HL-60 (cell line): ENCODE results near the gene TUBA1C.
"Not testable (repeated sequence)": the region's sequence is repeated elsewhere in the genome, so short reads cannot be mapped to it uniquely, and the experiment has no call there.

ENCODE experiments used
- DNase-seq, 2 experiments: peaks; one replicate each; pipeline ENCODE4 v3.0.0-alpha.2; 2010 to 2020; ENCODE audit warnings: low read depth in 1 of 2, low spot score in 1 of 2
- H3K27ac ChIP-seq: fragments of 250-450 bp; sonication (Bioruptor Pico); replicated peaks from 2 replicates; pipeline ENCODE4 v1.5.1; 2020; ENCODE audit warnings: mild to moderate bottlenecking, moderate library complexity
- H3K27me3 ChIP-seq: fragments of 250-450 bp; sonication (Bioruptor Pico); 2 replicates; pipeline ENCODE4 v1.5.1; 2021; ENCODE audit warnings: mild to moderate bottlenecking, moderate library complexity; ENCODE audit not compliant: insufficient read depth, poor library complexity, severe bottlenecking
- H3K4me3 ChIP-seq: replicated peaks from 2 replicates; pipeline ENCODE4 v1.5.1; 2011; ENCODE audit warnings: mild to moderate bottlenecking, control low read depth, low read length; ENCODE audit not compliant: insufficient read depth
- CTCF ChIP-seq: IDR thresholded peaks from one replicate; pipeline ENCODE4 v1.5.1; 2011; ENCODE audit warnings: low read length, control low read depth, inconsistent platforms; ENCODE audit not compliant: insufficient read depth
- GABPA ChIP-seq: IDR thresholded peaks from 2 replicates; pipeline ENCODE4 v1.6.1; 2012; ENCODE audit warnings: low read depth
- POLR2AphosphoS5 ChIP-seq: IDR thresholded peaks from 2 replicates; pipeline ENCODE4 v1.6.1; 2012; ENCODE audit warnings: low read depth
- REST ChIP-seq: IDR thresholded peaks from 2 replicates; pipeline ENCODE4 v1.6.1; 2012; ENCODE audit warnings: low read depth; ENCODE audit not compliant: insufficient replicate concordance
- SPI1 ChIP-seq: IDR thresholded peaks from 2 replicates; pipeline ENCODE4 v1.6.1; 2012; ENCODE audit warnings: low read depth, mild to moderate bottlenecking, borderline replicate concordance

TUBA1C gene

GRCh38 chr12:49279706-49280159 is 14.9 kb downstream of the TUBA1C start:
- no peak overlapping the region for H3K27ac ChIP-seq
- peak in 1 of 2 experiments; percentile 76 for DNase-seq
- H3K27me3 ChIP-seq, result no peaks in the 10 kb centered on the region
- H3K4me3 ChIP-seq, result no peak overlapping the region
- no peak for TF ChIP-seq GABPA
- no peak for TF ChIP-seq REST
- TF ChIP-seq CTCF, result no peak

GRCh38 chr12:49280545-49280944 is 15.7 kb downstream of the TUBA1C start:
- not testable (repeated sequence) for H3K27ac ChIP-seq

GRCh38 chr12:49282302-49282701 is 17.4 kb downstream of the TUBA1C start:
- Histone ChIP-seq H3K4me3 (no peak overlapping the region), H3K27ac (no peak overlapping the region), H3K27me3 (peaks cover 14% of the 10 kb centered on the region)
- no peak for DNase-seq
- no peak for TF ChIP-seq GABPA
- no peak for TF ChIP-seq CTCF
- TF ChIP-seq POLR2AphosphoS5, result no peak
- TF ChIP-seq REST, result no peak
- no peak for TF ChIP-seq SPI1

More at GRCh38 chr12:49280545-49280944, 15.7 kb downstream of the TUBA1C start:
- not testable (repeated sequence) for H3K27me3 ChIP-seq, H3K4me3 ChIP-seq, DNase-seq

GRCh38 chr12:49282740-49283375 is 18.0 kb downstream of the TUBA1C start:
- DNase-seq, H3K4me3 ChIP-seq, H3K27ac ChIP-seq: not testable (repeated sequence)
- peaks cover 18% of the 10 kb centered on the region for H3K27me3 ChIP-seq
